GM21737 (cell line): ENCODE measurements around the gene RPL14.
"Not testable (repeated sequence)": the region's sequence is repeated elsewhere in the genome, so short reads cannot be mapped to it uniquely, and the experiment has no call there.

Experiments
- ATAC-seq: cut with Tn5 transposase; IDR thresholded peaks from one replicate; pipeline ENCODE4 v1.9.1; 2021; ENCODE audit warnings: mild to moderate bottlenecking, moderate library complexity; ENCODE audit not compliant: unreplicated experiment

The RPL14 gene

DNA sequence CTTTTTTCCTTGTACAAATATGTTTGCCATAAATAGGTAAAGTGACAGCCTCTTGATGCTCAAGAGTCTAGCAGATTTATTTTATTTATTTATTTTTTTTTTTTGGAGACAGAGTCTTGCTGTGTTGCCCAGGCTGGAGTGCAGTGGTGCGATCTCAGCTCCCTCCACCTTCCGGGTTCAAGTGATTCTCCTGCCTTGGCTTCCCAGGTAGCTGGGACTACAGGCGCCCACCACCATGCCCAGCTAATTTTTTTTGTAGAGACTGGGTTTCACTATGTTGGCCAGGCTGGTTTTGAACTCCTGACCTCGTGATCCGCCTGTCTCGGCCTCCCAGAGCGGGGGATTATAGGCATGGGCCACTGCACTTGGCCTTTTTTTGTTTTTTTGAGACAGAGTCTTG is 5.7 kb downstream of the RPL14 start:
- ATAC-seq: not testable (repeated sequence)

GRCh38 chr3:40463579-40463978 is 6.4 kb downstream of the RPL14 start:
- ATAC-seq: no peak

DNA sequence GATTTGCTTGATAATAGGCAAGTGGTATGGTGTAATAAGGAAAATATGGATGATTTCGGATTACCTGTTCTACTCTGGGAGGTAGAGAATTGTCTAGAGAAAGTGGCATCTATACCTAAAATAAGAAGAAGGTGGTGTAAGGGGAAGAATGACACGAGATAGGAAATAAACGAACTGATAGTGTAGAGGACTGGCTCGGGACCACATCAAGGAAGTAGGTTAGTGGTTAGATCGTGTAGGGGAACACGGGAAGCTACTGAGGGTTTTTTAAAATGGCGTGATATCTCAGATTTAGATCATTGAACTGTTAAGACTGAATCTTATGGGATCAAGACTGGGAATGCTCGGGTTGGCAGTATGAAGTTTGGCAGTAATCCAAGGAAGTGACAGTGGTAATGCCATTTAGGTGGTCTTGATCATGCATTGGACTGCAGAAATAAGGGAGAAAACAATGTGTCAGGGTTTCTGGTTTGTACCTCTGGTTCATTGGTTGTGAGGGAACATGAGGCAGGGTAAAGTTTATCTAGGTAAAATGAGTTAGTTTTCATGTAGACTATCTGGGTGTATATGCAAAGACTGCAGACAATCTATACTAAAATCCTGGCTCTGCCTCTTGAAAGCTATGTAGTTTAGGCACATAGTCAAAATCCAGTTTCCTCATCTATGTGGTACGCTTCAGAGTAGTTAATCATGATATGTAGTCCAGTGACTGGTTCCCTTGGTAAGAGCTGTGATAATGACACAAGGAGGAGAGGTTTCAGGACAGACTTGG is 7.4 kb downstream of the RPL14 start:
- ATAC-seq: no peak

- ATAC-seq: no peak
Measured at GRCh38 chr3:40465111-40465407, 7.9 kb downstream of the RPL14 start.

DNA sequence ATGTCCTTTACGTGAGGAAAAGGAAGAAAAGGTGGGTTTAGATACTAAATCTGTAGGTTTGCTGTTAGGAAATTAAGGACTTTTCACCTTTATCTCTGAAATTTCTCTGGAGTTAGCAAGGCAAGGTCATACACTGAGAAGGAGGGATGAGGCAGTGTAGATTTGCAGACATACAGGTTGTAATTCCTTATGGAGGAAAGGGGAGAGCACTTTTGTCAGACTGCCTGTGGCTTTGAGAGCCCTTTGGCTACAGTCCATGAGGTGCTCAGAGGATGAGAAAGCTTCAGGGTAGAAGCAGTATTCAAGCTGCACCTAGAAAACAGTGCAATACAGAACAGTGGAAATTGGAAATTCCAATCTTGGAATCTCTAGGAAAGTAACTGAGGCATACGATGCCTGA is 8.3 kb downstream of the RPL14 start:
- ATAC-seq: no peak

DNA sequence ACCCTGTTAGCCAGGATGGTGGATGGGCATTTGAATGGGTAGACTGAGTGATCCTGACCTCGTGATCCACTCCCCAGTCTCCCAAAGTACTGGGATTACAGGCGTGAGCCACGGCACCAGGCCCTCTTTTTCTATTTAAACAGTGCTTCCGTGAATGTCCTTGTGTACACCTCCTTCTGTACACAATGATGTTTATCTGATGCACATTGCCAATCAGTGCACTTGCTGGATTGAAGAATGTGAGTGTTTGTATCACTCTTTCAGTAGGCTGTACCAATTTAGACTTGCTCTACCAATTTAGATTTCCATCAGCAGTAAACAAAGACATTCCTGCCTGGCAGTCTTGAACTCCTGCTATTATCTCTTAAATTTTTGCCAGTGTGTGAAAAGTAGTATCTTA is 10.9 kb downstream of the RPL14 start:
- ATAC-seq: no peak

DNA sequence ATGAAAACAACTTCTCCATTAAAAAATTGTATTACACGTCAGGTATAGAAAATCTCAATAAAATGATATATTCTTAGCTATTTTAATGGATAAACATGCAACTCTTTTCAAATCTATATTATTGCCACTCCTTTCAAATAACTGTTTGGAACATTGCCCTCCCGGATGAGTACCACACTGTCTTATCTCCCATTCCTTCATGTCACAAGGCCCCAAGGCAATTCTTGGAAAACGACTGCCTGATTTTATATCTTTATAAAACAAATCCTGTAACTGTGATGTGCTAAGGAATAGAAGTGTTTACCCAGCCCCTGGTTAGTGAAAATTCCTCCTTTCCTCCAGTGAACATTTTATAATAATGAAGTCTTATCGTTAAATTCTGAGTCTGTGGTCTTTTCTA is 13.6 kb downstream of the RPL14 start:
- ATAC-seq: no peak

- ATAC-seq: peak; percentile 92
Measured at GRCh38 chr3:40476478-40477470, 19.6 kb downstream of the RPL14 start, which contains the start of gene ZNF619. Gene ZNF619 (plus strand): TSS chr3:40477122. CDS start chr3:40477980, 858 bp downstream.

DNA sequence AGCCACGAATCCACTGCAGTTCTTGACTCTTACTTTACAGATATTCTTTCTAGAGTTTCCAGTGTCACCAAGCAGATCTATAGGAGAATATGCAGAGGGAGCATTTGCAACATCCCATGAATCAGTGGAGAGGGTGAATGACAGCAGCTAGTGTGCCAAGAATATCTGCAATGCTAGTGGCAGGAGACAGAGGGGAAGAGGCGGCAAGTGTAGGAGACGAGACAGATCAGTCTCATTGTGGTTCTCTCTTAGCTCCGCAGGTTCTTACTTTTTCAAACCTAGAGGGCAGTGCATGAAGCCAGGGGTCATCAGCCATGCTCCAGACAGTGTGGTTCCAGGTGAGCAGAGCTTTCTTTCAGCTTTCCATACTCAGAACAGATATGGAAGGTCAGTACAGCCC is 20.5 kb downstream of the RPL14 start:
- no peak for ATAC-seq

GRCh38 chr3:40487172-40487571 is 30.0 kb downstream of the RPL14 start:
- no peak for ATAC-seq

- no peak for ATAC-seq
Measured at GRCh38 chr3:40490916-40491315, 33.8 kb downstream of the RPL14 start.

GRCh38 chr3:40494698-40495097 is 37.6 kb downstream of the RPL14 start:
- ATAC-seq: no peak

GRCh38 chr3:40497288-40497687 is 40.1 kb downstream of the RPL14 start:
- ATAC-seq: no peak

DNA sequence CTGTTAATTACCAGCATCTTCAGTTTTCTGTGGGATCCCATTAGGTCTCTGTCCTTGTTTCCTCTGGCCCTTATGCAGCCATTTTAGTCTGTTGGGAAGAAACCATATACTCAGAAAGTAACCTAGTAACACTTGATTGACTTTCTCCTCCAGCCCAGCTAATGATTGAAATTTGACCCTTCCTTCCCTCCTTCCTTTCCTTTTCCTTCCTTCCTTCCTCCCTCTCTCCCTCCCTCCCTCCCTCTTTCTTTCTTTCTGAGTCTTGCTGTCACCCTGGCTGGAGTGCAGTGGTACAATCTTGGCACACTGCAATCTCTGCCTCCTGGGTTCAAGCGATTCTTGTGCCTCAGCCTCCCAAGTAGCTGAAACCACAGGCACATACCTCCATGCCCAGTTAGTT is 42.8 kb downstream of the RPL14 start:
- ATAC-seq: no peak

- no peak for ATAC-seq
Measured at GRCh38 chr3:40502034-40502433, 44.9 kb downstream of the RPL14 start.

GRCh38 chr3:40504636-40505430 is 47.7 kb downstream of the RPL14 start:
- no peak for ATAC-seq

DNA sequence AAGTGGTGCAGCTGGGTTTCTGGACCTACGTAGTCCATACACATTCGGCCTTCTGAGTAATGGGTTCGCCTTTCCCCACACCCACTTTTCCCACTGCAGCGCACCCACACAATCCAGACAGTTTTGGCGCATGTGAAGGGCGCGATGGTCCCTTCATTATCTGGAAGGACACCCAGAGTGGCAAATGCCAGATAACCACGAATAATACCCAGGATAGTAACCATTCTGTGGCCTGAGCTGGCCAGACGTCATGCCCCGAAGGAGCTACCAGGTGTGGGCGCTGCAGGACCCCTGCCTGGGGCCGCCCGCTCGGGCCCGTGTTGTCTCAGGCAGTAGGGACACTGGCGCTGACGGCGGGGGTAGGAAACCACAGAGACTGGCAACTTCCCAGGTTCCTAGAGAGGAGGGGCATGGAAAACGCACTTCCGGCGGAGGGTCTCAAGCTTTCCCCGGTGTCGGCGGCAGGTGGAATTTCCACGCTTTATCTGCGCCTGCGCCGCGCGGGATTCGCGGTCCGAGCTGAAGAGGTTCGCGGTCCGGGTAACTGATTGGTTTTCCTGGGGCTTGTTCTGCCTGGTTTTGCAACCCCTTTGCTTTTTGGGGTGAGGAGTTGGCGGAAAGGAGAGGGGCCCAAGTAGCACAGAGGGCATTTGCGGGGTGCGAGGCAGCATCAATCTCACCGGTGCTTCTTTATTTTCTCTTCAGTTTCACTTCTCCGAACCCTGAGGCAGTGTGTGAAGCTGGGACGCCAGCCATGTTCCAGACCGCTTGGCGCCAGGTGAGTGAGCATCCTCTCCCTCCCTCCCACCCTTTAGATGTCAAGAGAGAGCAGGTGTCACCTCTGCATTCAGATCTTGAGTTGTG is 48.7 kb downstream of the RPL14 start, which contains the start of gene ZNF620:
Gene ZNF620, plus strand, starts transcription at position 441 of the 864 bp plus-strand sequence. Its CDS starts 314 bp downstream, at position 755.
- peak; percentile 65 for ATAC-seq

DNA sequence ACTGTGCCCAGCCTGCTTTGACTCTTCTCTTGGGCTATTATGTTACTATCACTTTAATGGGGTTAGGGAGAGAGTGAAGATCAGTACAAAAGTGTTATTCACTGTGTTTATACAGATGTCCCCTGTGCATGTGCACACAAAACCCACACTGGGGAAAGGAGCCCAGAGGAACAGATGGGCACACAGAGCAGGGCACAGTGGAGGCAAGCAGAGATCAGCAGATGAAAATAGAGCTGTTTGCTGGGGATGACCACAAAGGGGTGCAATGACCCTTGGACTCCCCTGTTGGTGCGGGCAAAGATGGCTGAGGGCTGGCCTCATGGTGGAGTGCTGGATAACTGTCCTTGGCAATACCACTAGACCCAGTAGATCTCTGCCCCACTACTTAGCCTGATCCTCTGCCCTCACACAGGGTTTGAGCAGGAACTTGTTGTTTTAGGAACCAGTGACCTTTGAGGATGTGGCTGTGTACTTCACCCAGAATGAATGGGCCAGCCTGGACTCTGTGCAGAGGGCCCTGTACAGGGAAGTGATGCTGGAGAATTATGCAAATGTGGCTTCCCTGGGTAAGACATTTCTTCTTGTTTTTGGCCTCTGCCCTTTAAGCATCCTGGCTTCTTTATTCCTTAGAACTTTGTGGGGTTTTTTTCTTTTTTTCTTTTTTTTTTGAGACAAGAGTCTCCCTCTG is 54.0 kb downstream of the RPL14 start:
- ATAC-seq: no peak

GRCh38 chr3:40516201-40516600 is 59.1 kb downstream of the RPL14 start:
- ATAC-seq: no peak
